HEK293 (cell line): Measurements from ENCODE around the gene SUSD4.

ENCODE experiments used
- CTCF ChIA-PET: fragments of 350-600 bp; formaldehyde crosslinking; extraction: SDS; loops from one replicate; lab custom pipeline; 2021; ENCODE audit warnings: antibody characterized with exemption; lab: Yijun Ruan, JAX
- POLR2A ChIA-PET: fragments of 300-600 bp; formaldehyde crosslinking; extraction: SDS; loops from one replicate; lab custom pipeline; 2020; ENCODE audit warnings: antibody characterized with exemption, inconsistent platforms; lab: Yijun Ruan, JAX
- H3K27ac ChIP-seq: fragments of 200-500 bp; sonication (Bioruptor generic); 2 replicates; pipeline ENCODE4 v1.5.1; 2014; ENCODE audit warnings: low read depth, low read length, control low read depth, inconsistent platforms; ENCODE audit errors: extremely low read depth
- H3K36me3 ChIP-seq, 2 experiments: fragments of 200-500 bp in 1 of 2; sonication (Bioruptor generic) in 1 of 2; 1 replicate in 1 of 2; 2 replicates in 1 of 2; pipeline ENCODE4 v1.5.1; 2014 to 2017; ENCODE audit warnings: inconsistent platforms in 2 of 2, low read length in 2 of 2; ENCODE audit not compliant: control insufficient read depth in 2 of 2, insufficient read depth in 1 of 2
- H3K4me1 ChIP-seq: fragments of 200-500 bp; sonication (Bioruptor generic); 2 replicates; pipeline ENCODE4 v1.5.1; 2014; ENCODE audit warnings: mild to moderate bottlenecking, low read length, inconsistent platforms; ENCODE audit not compliant: control insufficient read depth, insufficient read depth
- H3K4me3 ChIP-seq: 2 replicates; pipeline ENCODE4 v1.5.1; 2011; ENCODE audit warnings: low read depth, mild to moderate bottlenecking, control low read depth, low read length, moderate library complexity
- H3K9me3 ChIP-seq: fragments of 200-500 bp; sonication (Bioruptor generic); 2 replicates; pipeline ENCODE4 v1.5.1; 2014; ENCODE audit warnings: low read depth, low read length, inconsistent platforms; ENCODE audit not compliant: control insufficient read depth, insufficient read depth
- EGR2 ChIP-seq: fragments of 450-650 bp; formaldehyde crosslinking; IDR thresholded peaks from 2 replicates; pipeline ENCODE4 v1.5.1; 2016; ENCODE audit warnings: low read depth, missing biosample characterization, missing genetic modification characterization
- GLIS2 ChIP-seq: fragments of 450-650 bp; formaldehyde crosslinking; IDR thresholded peaks from 2 replicates; pipeline ENCODE4 v1.5.1; 2016; ENCODE audit warnings: missing biosample characterization, missing genetic modification characterization
- KLF1 ChIP-seq: fragments of 450-650 bp; formaldehyde crosslinking; IDR thresholded peaks from 2 replicates; pipeline ENCODE4 v1.5.1; 2016; ENCODE audit warnings: missing biosample characterization, missing genetic modification characterization
- PRDM1 ChIP-seq: fragments of 450-650 bp; formaldehyde crosslinking; IDR thresholded peaks from 2 replicates; pipeline ENCODE4; 2016; ENCODE audit warnings: missing biosample characterization, missing genetic modification characterization
- ZBTB11 ChIP-seq: fragments of 450-650 bp; formaldehyde crosslinking; conservative IDR thresholded peaks from 2 replicates; pipeline ENCODE4 v1.5.1; 2016; ENCODE audit warnings: low read depth, missing biosample characterization, missing genetic modification characterization
- ZBTB8A ChIP-seq: fragments of 450-650 bp; formaldehyde crosslinking; IDR thresholded peaks from 2 replicates; pipeline ENCODE4 v1.5.1; 2016; ENCODE audit warnings: missing biosample characterization, missing genetic modification characterization
- ZEB2 ChIP-seq: fragments of 450-650 bp; formaldehyde crosslinking; IDR thresholded peaks from 2 replicates; pipeline ENCODE4 v1.5.1; 2016; ENCODE audit warnings: missing biosample characterization, missing genetic modification characterization
- ZNF10 ChIP-seq: fragments of 450-650 bp; formaldehyde crosslinking; IDR thresholded peaks from 2 replicates; pipeline ENCODE4 v1.5.1; 2017; ENCODE audit warnings: missing biosample characterization, missing genetic modification characterization
- ZNF112 ChIP-seq: fragments of 450-650 bp; formaldehyde crosslinking; IDR thresholded peaks from 2 replicates; pipeline ENCODE4 v1.5.0; 2017; ENCODE audit warnings: missing biosample characterization, missing genetic modification characterization
- ZNF146 ChIP-seq: fragments of 450-650 bp; formaldehyde crosslinking; IDR thresholded peaks from 2 replicates; pipeline ENCODE4 v1.5.1; 2016; ENCODE audit warnings: missing biosample characterization, missing genetic modification characterization
- ZNF24 ChIP-seq: fragments of 450-650 bp; formaldehyde crosslinking; IDR thresholded peaks from 2 replicates; pipeline ENCODE4 v1.5.1; 2016; ENCODE audit warnings: missing biosample characterization, missing genetic modification characterization
- ZNF248 ChIP-seq: fragments of 450-650 bp; formaldehyde crosslinking; IDR thresholded peaks from 2 replicates; pipeline ENCODE4 v1.5.1; 2017; ENCODE audit warnings: missing biosample characterization, missing genetic modification characterization
- ZNF311 ChIP-seq: fragments of 450-650 bp; formaldehyde crosslinking; IDR thresholded peaks from 2 replicates; pipeline ENCODE4 v1.5.1; 2017; ENCODE audit warnings: missing biosample characterization, missing genetic modification characterization, borderline replicate concordance
- ZNF354C ChIP-seq: fragments of 450-650 bp; formaldehyde crosslinking; IDR thresholded peaks from 2 replicates; pipeline ENCODE4 v1.5.1; 2016; ENCODE audit warnings: missing biosample characterization, missing genetic modification characterization, low read depth, borderline replicate concordance
- ZNF416 ChIP-seq: fragments of 450-650 bp; formaldehyde crosslinking; IDR thresholded peaks from 2 replicates; pipeline ENCODE4 v1.5.1; 2016; ENCODE audit warnings: missing biosample characterization, missing genetic modification characterization
- ZNF426 ChIP-seq: fragments of 450-650 bp; formaldehyde crosslinking; IDR thresholded peaks from 2 replicates; pipeline ENCODE4 v1.5.1; 2017; ENCODE audit warnings: missing biosample characterization, missing genetic modification characterization, mild to moderate bottlenecking, inconsistent platforms, moderate library complexity
- ZNF433 ChIP-seq: fragments of 450-650 bp; formaldehyde crosslinking; IDR thresholded peaks from 2 replicates; pipeline ENCODE4 v1.5.1; 2016; ENCODE audit warnings: missing biosample characterization, missing genetic modification characterization, low read depth
- ZNF473 ChIP-seq: fragments of 450-650 bp; formaldehyde crosslinking; IDR thresholded peaks from 2 replicates; pipeline ENCODE4 v1.5.1; 2017; ENCODE audit warnings: missing biosample characterization, missing genetic modification characterization
- ZNF561 ChIP-seq: fragments of 450-650 bp; IDR thresholded peaks from 2 replicates; pipeline ENCODE4 v1.5.1; 2018; ENCODE audit warnings: missing biosample characterization, missing genetic modification characterization, borderline replicate concordance
- ZNF692 ChIP-seq: fragments of 450-650 bp; formaldehyde crosslinking; IDR thresholded peaks from 2 replicates; pipeline ENCODE4 v1.5.1; 2016; ENCODE audit warnings: missing biosample characterization, missing genetic modification characterization
- ZNF791 ChIP-seq: fragments of 450-650 bp; formaldehyde crosslinking; IDR thresholded peaks from 2 replicates; pipeline ENCODE4 v1.5.1; 2016; ENCODE audit warnings: missing biosample characterization, missing genetic modification characterization
- ZNF830 ChIP-seq: fragments of 450-650 bp; IDR thresholded peaks from 2 replicates; pipeline ENCODE4 v1.5.0; 2018; ENCODE audit warnings: missing biosample characterization, missing genetic modification characterization, low read depth, mild to moderate bottlenecking, moderate library complexity
- ZSCAN5A ChIP-seq: fragments of 450-650 bp; formaldehyde crosslinking; IDR thresholded peaks from 2 replicates; pipeline ENCODE4 v1.5.1; 2016; ENCODE audit warnings: missing biosample characterization, missing genetic modification characterization
- TF ChIP-seq, protein P1 (sequence below): fragments of 450-650 bp; formaldehyde crosslinking; IDR thresholded peaks from 2 replicates; pipeline ENCODE4 v1.5.1; 2017; ENCODE audit warnings: missing biosample characterization, missing genetic modification characterization
- TF ChIP-seq, protein P2 (sequence below): sonication (generic); formaldehyde crosslinking; IDR thresholded peaks from 2 replicates; pipeline ENCODE4 v1.8.1; 2022; ENCODE audit warnings: mild to moderate bottlenecking, moderate library complexity, missing genetic modification reagents

Gene SUSD4

DNA sequence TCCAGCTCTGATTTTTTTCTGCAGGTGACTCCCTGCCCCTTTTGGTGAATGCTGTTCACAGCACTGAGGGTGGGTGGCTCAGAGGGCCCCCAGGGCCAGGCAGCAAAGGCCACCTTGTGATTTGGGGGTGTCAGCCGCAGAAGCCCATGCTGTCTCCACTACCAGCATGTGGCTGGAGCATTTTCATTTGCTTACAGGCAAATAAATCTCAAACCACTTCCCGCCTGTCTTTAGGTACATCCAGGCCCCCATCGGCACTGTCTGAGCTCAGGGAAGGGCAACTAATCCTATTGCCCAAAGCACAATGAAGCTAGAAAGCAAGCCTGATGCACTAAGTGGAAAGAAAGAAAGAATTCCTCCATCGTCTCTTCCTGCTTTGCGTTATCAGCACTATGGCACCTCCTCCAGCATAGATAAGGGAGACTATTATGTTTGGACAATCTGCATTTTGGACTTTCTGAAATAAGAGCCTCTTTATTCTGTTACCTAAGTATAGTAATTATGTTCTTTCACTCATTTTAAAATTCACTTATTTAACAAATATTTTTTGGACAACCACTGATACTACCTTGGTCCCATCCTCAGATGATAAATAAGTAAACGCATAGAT lies 120.4 kb downstream of the SUSD4 start:
- Histone ChIP-seq H3K36me3 (no peaks in the 10 kb centered on the region), H3K4me1 (peaks cover 3% of the 10 kb centered on the region; the same call in 1 of the 2 replicates), H3K4me3 (no peak overlapping the region), H3K9me3 (no peaks in the 10 kb centered on the region), H3K27ac (no peak overlapping the region)
- TF ChIP-seq ZEB2 = no peak
- no peak for TF ChIP-seq ZBTB11 (tag by site-specific recombination)
- TF ChIP-seq ZNF248 (tag by site-specific recombination) = no peak
- no peak for TF ChIP-seq ZBTB8A (tag by site-specific recombination)
- no peak for TF ChIP-seq ZNF830 (tag by site-specific recombination)
- TF ChIP-seq ZNF433 (tag by site-specific recombination) = no peak
- no peak for TF ChIP-seq ZNF426 (tag by site-specific recombination)
- no peak for TF ChIP-seq EGR2 (tag by site-specific recombination)
- no peak for TF ChIP-seq ZNF473 (tag by site-specific recombination)
- no peak for TF ChIP-seq ZSCAN5A (tag by site-specific recombination)
- CTCF ChIA-PET = interaction anchor here (0.6 to 1.2 kb wide), 4 partner anchors 56 to 113 kb away, joined by 3 to 4 read pairs (median 4); no protein-coding TSS in a partner anchor
- POLR2A ChIA-PET = no interaction called here

DNA sequence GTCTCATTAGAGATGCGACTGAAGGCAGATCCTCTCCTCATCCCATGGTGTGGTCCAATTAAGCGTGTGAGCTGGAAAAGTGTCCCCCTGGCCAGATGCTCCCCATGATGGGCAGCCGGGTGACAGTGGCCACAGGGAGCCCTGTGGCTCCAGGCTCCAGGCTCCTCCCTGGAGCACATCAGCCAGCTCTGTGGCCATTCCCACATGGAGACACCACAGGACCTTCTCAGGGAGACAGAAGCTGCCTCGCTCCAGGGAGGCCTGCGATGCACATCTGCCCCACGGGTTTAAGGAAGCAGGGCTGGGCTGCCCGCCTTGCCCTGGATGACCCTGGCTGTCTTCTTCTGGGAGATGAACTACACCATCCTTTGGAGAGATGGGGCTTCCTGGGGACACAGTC lies 121.0 kb downstream of the SUSD4 start:
- H3K4me1 ChIP-seq = peaks cover 3% of the 10 kb centered on the region; the same call in 1 of the 2 replicates
- H3K9me3 ChIP-seq = no peaks in the 10 kb centered on the region
- H3K27ac ChIP-seq = no peak overlapping the region
- TF ChIP-seq ZNF692 = no peak
- no peak for TF ChIP-seq ZNF10
- TF ChIP-seq ZNF146 (tag by site-specific recombination) = no peak
- no peak for TF ChIP-seq ZNF24 (tag by site-specific recombination)
- no peak for TF ChIP-seq ZNF791 (tag by site-specific recombination)
- TF ChIP-seq ZNF416 (tag by site-specific recombination) = no peak
- TF ChIP-seq, protein P1, sequence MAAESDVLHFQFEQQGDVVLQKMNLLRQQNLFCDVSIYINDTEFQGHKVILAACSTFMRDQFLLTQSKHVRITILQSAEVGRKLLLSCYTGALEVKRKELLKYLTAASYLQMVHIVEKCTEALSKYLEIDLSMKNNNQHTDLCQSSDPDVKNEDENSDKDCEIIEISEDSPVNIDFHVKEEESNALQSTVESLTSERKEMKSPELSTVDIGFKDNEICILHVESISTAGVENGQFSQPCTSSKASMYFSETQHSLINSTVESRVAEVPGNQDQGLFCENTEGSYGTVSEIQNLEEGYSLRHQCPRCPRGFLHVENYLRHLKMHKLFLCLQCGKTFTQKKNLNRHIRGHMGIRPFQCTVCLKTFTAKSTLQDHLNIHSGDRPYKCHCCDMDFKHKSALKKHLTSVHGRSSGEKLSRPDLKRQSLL (tag by site-specific recombination) = no peak
- no peak for TF ChIP-seq PRDM1 (tag by site-specific recombination)
- TF ChIP-seq ZNF311 (tag by site-specific recombination) = no peak
- TF ChIP-seq, protein P2, sequence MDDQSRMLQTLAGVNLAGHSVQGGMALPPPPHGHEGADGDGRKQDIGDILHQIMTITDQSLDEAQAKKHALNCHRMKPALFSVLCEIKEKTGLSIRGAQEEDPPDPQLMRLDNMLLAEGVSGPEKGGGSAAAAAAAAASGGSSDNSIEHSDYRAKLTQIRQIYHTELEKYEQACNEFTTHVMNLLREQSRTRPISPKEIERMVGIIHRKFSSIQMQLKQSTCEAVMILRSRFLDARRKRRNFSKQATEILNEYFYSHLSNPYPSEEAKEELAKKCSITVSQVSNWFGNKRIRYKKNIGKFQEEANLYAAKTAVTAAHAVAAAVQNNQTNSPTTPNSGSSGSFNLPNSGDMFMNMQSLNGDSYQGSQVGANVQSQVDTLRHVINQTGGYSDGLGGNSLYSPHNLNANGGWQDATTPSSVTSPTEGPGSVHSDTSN (CRISPR knock-in tag) = no peak
- no peak for TF ChIP-seq ZNF561 (tag by site-specific recombination)
- no peak for TF ChIP-seq ZNF112
- no peak for TF ChIP-seq KLF1 (tag by site-specific recombination)
- TF ChIP-seq ZNF354C (tag by site-specific recombination) = no peak
- TF ChIP-seq GLIS2 (tag by site-specific recombination) = no peak
- no peaks in the 10 kb centered on the region for H3K36me3 ChIP-seq
- ChIA-PET POLR2A (no interaction called here), CTCF (interaction anchor here (2.1 kb wide), 1 partner anchor 109 kb away, joined by 5 read pairs; no protein-coding TSS in a partner anchor)
- H3K4me3 ChIP-seq = no peak overlapping the region
